Fibroblast of villous mesenchyme (primary cell): ENCODE measurements around the gene MRPL9. TPM values are rescaled to one million over a fixed set of nuclear protein-coding genes. Genes with fewer than 3 reads are reported as not detected.

Source experiments
- DNase-seq: peaks from one replicate; pipeline ENCODE4 v3.0.0-alpha.2; 2010; ENCODE audit warnings: low read depth
- H3K4me3 ChIP-seq: 2 replicates; pipeline ENCODE4 v1.5.1; 2011; ENCODE audit warnings: low read depth, mild to moderate bottlenecking, low read length
- total RNA-seq: library from RNA; depleted of rRNA; stranded (reverse); fragments of >200 nt; gene quantifications from 2 replicates; pipeline ENCODE4 v1.2.3, GENCODE V29; 2012
- TF ChIP-seq, protein P1 (sequence below): IDR thresholded peaks from 2 replicates; pipeline ENCODE4 v1.5.1; 2012; ENCODE audit warnings: low read depth, mild to moderate bottlenecking, low read length; ENCODE audit not compliant: insufficient read depth

Gene MRPL9
- total RNA-seq, 1 donor = 91.5 TPM

GRCh38 chr1:151720974-151721787 is 42.1 kb downstream of the MRPL9 start, which contains the start of gene RIIAD1:
TSS of gene RIIAD1 (plus strand) at chr1:151721522. CDS start at chr1:151721537, 15 bp downstream.
- TF ChIP-seq, protein P1, sequence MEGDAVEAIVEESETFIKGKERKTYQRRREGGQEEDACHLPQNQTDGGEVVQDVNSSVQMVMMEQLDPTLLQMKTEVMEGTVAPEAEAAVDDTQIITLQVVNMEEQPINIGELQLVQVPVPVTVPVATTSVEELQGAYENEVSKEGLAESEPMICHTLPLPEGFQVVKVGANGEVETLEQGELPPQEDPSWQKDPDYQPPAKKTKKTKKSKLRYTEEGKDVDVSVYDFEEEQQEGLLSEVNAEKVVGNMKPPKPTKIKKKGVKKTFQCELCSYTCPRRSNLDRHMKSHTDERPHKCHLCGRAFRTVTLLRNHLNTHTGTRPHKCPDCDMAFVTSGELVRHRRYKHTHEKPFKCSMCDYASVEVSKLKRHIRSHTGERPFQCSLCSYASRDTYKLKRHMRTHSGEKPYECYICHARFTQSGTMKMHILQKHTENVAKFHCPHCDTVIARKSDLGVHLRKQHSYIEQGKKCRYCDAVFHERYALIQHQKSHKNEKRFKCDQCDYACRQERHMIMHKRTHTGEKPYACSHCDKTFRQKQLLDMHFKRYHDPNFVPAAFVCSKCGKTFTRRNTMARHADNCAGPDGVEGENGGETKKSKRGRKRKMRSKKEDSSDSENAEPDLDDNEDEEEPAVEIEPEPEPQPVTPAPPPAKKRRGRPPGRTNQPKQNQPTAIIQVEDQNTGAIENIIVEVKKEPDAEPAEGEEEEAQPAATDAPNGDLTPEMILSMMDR = no peak
- H3K4me3 ChIP-seq = peak within 1 kb of the TSS; percentile 39
- DNase-seq = peak; percentile 23

GRCh38 chr1:151720554-151720953 is 42.7 kb downstream of the MRPL9 start:
- peak; percentile 34 for DNase-seq
- TF ChIP-seq, protein P1 = no peak
- H3K4me3 ChIP-seq = peak overlapping the region; percentile 39

DNA sequence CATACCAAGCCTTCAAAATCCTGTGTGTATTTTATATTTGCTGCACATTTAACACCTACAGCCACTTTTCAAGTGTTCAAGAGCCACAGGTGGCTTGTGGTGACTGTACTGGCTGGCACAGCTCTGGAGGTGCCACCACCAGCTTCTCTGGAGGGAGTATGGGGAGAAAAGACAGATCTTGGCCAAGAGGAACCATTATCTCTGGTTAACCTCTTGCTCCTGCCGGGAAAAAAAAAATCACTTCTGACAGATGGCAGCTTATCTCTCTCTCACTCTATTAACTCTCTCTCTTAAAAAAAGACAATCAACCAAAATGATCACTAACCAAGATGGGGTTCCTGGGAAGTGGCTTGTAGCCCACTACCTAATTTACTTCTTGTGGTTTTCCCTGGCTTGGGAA is 43.2 kb downstream of the MRPL9 start:
- TF ChIP-seq, protein P1 = no peak
- no peak overlapping the region for H3K4me3 ChIP-seq
- no peak for DNase-seq

DNA sequence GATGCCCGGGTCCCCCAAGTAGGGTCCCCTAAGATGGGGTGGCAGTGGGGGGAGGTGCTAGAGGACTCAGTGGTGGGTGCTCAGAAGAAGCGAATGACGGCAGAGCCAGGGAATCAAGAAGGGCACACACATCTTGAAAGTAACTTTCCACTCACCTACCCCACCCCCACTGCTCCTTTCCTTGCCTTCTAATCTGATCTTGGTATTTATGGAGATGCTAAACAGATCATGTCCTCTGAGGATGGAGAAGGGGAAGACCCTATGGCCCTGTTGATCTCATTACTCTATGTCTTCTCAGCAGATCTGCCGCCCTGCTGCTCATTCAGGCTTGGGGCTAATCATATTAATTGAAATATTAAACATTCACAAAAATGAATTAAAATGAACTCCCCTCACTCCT is 44.6 kb downstream of the MRPL9 start:
- TF ChIP-seq, protein P1 = no peak
- DNase-seq = no peak
- H3K4me3 ChIP-seq = no peak overlapping the region

GRCh38 chr1:151718011-151718431 is 45.3 kb downstream of the MRPL9 start:
- H3K4me3 ChIP-seq = no peak overlapping the region
- DNase-seq = no peak
- TF ChIP-seq, protein P1 = no peak

- no peak within 1 kb of the TSS for H3K4me3 ChIP-seq
- TF ChIP-seq, protein P1 = no peak
- peak; percentile 21 for DNase-seq
These were observed 46.3 kb downstream of the MRPL9 start, which contains the start of gene CELF3 for GRCh38 chr1:151716771-151717631. TSS of gene CELF3 (minus strand) at chr1:151716803. CDS start at chr1:151716020, 783 bp downstream.
